PFSK-1 (cell line): ENCODE results near the gene LAMC3.

Experiments used
- POLR2AphosphoS5 ChIP-seq: IDR thresholded peaks from 2 replicates; pipeline ENCODE4 v1.6.1; 2012; ENCODE audit warnings: low read depth, mild to moderate bottlenecking, control low read depth, low read length, moderate library complexity
- TAF1 ChIP-seq: IDR thresholded peaks from 2 replicates; pipeline ENCODE4 v1.6.1; 2012; ENCODE audit warnings: low read length, control low read depth, borderline replicate concordance; ENCODE audit not compliant: insufficient read depth

GRCh38 chr9:131096269-131097125 lies 87.5 kb downstream of the LAMC3 start, which contains the start of gene AIF1L:
- TF ChIP-seq TAF1: no peak
- TF ChIP-seq POLR2AphosphoS5: no peak
